IgD-negative memory B cell (primary cell): Measurements from ENCODE around the gene TRIP10. TPM values are rescaled to one million over a fixed set of nuclear protein-coding genes. Genes with fewer than 3 reads are reported as not detected.
"Not testable (repeated sequence)": the region's sequence is repeated elsewhere in the genome, so short reads cannot be mapped to it uniquely, and the experiment has no call there.

Experiments
- H3K27ac Mint-ChIP-seq, 3 donors: one replicate each; pipeline ENCODE4 v1.8.0; 2020 to 2022; ENCODE audit warnings: mild to moderate bottlenecking in 3 of 3, mixed read lengths in 3 of 3, moderate library complexity in 1 of 3
- H3K27me3 Mint-ChIP-seq: one replicate; pipeline ENCODE4 v1.8.0; 2021; ENCODE audit warnings: mixed read lengths
- H3K36me3 Mint-ChIP-seq: one replicate; pipeline ENCODE4 v1.8.0; 2020; ENCODE audit warnings: mild to moderate bottlenecking, mixed read lengths
- H3K4me1 Mint-ChIP-seq, 3 donors: one replicate each; pipeline ENCODE4 v1.8.0; 2020 to 2022; ENCODE audit warnings: mixed read lengths in 3 of 3, mild to moderate bottlenecking in 1 of 3
- H3K4me3 Mint-ChIP-seq, 4 donors: one replicate each; pipeline ENCODE4 v1.8.0; 2020 to 2022; ENCODE audit warnings: mild to moderate bottlenecking in 4 of 4, mixed read lengths in 4 of 4, moderate library complexity in 3 of 4
- H3K9me3 Mint-ChIP-seq, 3 donors: one replicate each; pipeline ENCODE4 v1.8.0; 2020 to 2021; ENCODE audit warnings: mixed read lengths in 3 of 3, mild to moderate bottlenecking in 1 of 3
- polyA plus RNA-seq: library from polyadenylated mRNA; unstranded; fragments of 300-500 nt; fragmentation: Illumina TruSeq; gene quantifications from one replicate; pipeline ENCODE4 v1.2.3, GENCODE V29; 2021

Gene TRIP10
- polyA plus RNA-seq, 1 donor from 2014 or later: 4.0 TPM

GRCh38 chr19:6738787-6739389, 592 bp upstream of the TRIP10 start:
- H3K9me3 Mint-ChIP-seq: no peaks in the 10 kb centered on the region
- H3K4me3 Mint-ChIP-seq: peak overlapping the region; percentile 65 to 98 (median 86)
- H3K27ac Mint-ChIP-seq: peak overlapping the region; percentile 76 to 98 (median 95)
- H3K36me3 Mint-ChIP-seq: no peaks in the 10 kb centered on the region
- peaks cover 29 to 35% (median 34%) of the 10 kb centered on the region in 3 donors for H3K4me1 Mint-ChIP-seq
- H3K27me3 Mint-ChIP-seq: no peaks in the 10 kb centered on the region

GRCh38 chr19:6739883-6740588, 556 bp downstream of the TRIP10 start:
- no peaks in the 10 kb centered on the region for H3K9me3 Mint-ChIP-seq

GRCh38 chr19:6740589-6741343, 1.3 kb downstream of the TRIP10 start:
- Mint-ChIP-seq H3K9me3 (no peaks in the 10 kb centered on the region), H3K27ac (peak overlapping the region; percentile 31 to 94 (median 89)), H3K4me3 (peak overlapping the region; percentile 74 to 91 (median 88)), H3K36me3 (peaks cover 1% of the 10 kb centered on the region), H3K27me3 (no peaks in the 10 kb centered on the region), H3K4me1 (peaks cover 29 to 35% (median 34%) of the 10 kb centered on the region in 3 donors)

More at GRCh38 chr19:6739883-6740588, 556 bp downstream of the TRIP10 start:
- Mint-ChIP-seq H3K36me3 (no peaks in the 10 kb centered on the region), H3K27ac (no peak overlapping the region), H3K4me3 (peak overlapping the region; percentile 70 to 90 (median 88)), H3K27me3 (no peaks in the 10 kb centered on the region), H3K4me1 (peaks cover 29 to 35% (median 34%) of the 10 kb centered on the region in 3 donors)

- H3K9me3 Mint-ChIP-seq: no peaks in the 10 kb centered on the region
- peaks cover 14 to 22% (median 22%) of the 10 kb centered on the region in 3 donors for H3K4me1 Mint-ChIP-seq
- peak overlapping the region in 1 of 4 donors; percentile 19 for H3K4me3 Mint-ChIP-seq
- peaks cover 5% of the 10 kb centered on the region for H3K36me3 Mint-ChIP-seq
- peak overlapping the region in 1 of 3 donors; percentile 69 for H3K27ac Mint-ChIP-seq
- H3K27me3 Mint-ChIP-seq: no peaks in the 10 kb centered on the region
These were observed 3.6 kb downstream of the TRIP10 start for GRCh38 chr19:6743066-6743465.

GRCh38 chr19:6743714-6744380, 4.4 kb downstream of the TRIP10 start:
- H3K4me1 Mint-ChIP-seq: peaks cover 8 to 14% (median 14%) of the 10 kb centered on the region in 3 donors
- no peaks in the 10 kb centered on the region for H3K9me3 Mint-ChIP-seq
- H3K4me3 Mint-ChIP-seq: peak overlapping the region in 2 of 4 donors; percentile 17 to 52
- no peak overlapping the region for H3K27ac Mint-ChIP-seq
- peaks cover 5% of the 10 kb centered on the region for H3K36me3 Mint-ChIP-seq
- H3K27me3 Mint-ChIP-seq: no peaks in the 10 kb centered on the region

- no peak overlapping the region for H3K4me3 Mint-ChIP-seq
- peaks cover 5% of the 10 kb centered on the region for H3K36me3 Mint-ChIP-seq
These were observed 5.2 kb downstream of the TRIP10 start for GRCh38 chr19:6744381-6745301.

GRCh38 chr19:6745965-6746364, 6.5 kb downstream of the TRIP10 start:
- H3K36me3 Mint-ChIP-seq: peaks cover 5% of the 10 kb centered on the region
- H3K4me1 Mint-ChIP-seq: peaks cover 7 to 10% (median 7%) of the 10 kb centered on the region in 3 donors
- H3K27me3 Mint-ChIP-seq: no peaks in the 10 kb centered on the region
- no peaks in the 10 kb centered on the region for H3K9me3 Mint-ChIP-seq
- no peak overlapping the region for H3K4me3 Mint-ChIP-seq
- no peak overlapping the region for H3K27ac Mint-ChIP-seq

More at GRCh38 chr19:6744381-6745301, 5.2 kb downstream of the TRIP10 start:
- Mint-ChIP-seq H3K9me3 (no peaks in the 10 kb centered on the region), H3K4me1 (peaks cover 8 to 13% (median 10%) of the 10 kb centered on the region in 3 donors), H3K27me3 (no peaks in the 10 kb centered on the region), H3K27ac (no peak overlapping the region)

- not testable (repeated sequence) for H3K4me1 Mint-ChIP-seq, H3K36me3 Mint-ChIP-seq, H3K27me3 Mint-ChIP-seq, H3K4me3 Mint-ChIP-seq, H3K9me3 Mint-ChIP-seq
- peak overlapping the region in 1 of 3 donors; percentile 43 for H3K27ac Mint-ChIP-seq
These were observed 9.1 kb downstream of the TRIP10 start for GRCh38 chr19:6748543-6748942.

GRCh38 chr19:6750062-6750461, 10.6 kb downstream of the TRIP10 start:
- H3K4me1 Mint-ChIP-seq: peaks cover 0 to 9% (median 8%) of the 10 kb centered on the region in 3 donors
- H3K4me3 Mint-ChIP-seq: no peak overlapping the region
- peaks cover 8% of the 10 kb centered on the region for H3K36me3 Mint-ChIP-seq
- no peaks in the 10 kb centered on the region for H3K9me3 Mint-ChIP-seq
- H3K27me3 Mint-ChIP-seq: no peaks in the 10 kb centered on the region
- no peak overlapping the region for H3K27ac Mint-ChIP-seq

GRCh38 chr19:6751189-6751588, 11.7 kb downstream of the TRIP10 start:
- no peaks in the 10 kb centered on the region for H3K9me3 Mint-ChIP-seq
- H3K27ac Mint-ChIP-seq: peak overlapping the region in 1 of 3 donors; percentile 23
- no peak overlapping the region for H3K4me3 Mint-ChIP-seq
- H3K27me3 Mint-ChIP-seq: no peaks in the 10 kb centered on the region
- H3K36me3 Mint-ChIP-seq: peaks cover 7% of the 10 kb centered on the region
- H3K4me1 Mint-ChIP-seq: peaks cover 0 to 9% (median 8%) of the 10 kb centered on the region in 3 donors

GRCh38 chr19:6752256-6753177, 13.0 kb downstream of the TRIP10 start:
- Mint-ChIP-seq H3K36me3 (peaks cover 5% of the 10 kb centered on the region), H3K27ac (peak overlapping the region in 2 of 3 donors; percentile 73 to 84), H3K9me3 (no peaks in the 10 kb centered on the region), H3K4me1 (peaks cover 0 to 16% (median 11%) of the 10 kb centered on the region in 3 donors), H3K27me3 (no peaks in the 10 kb centered on the region), H3K4me3 (peak overlapping the region in 2 of 4 donors; percentile 65 to 93)

- Mint-ChIP-seq H3K27me3 (no peaks in the 10 kb centered on the region), H3K36me3 (peaks cover 5% of the 10 kb centered on the region), H3K9me3 (no peaks in the 10 kb centered on the region), H3K4me3 (peak overlapping the region; percentile 65 to 93 (median 82)), H3K4me1 (peaks cover 0 to 21% (median 14%) of the 10 kb centered on the region in 3 donors), H3K27ac (peak overlapping the region; percentile 73 to 84 (median 80))
These were observed 13.9 kb downstream of the TRIP10 start for GRCh38 chr19:6753178-6754031.
